Stimulated activated CD8-positive, alpha-beta memory T cell treated with anti-CD3 and anti-CD28 coated beads, Interleukin-7, amount 100 ng/mL, for 1 hour (primary cell): Measurements from ENCODE around the gene CPM.

Experiments
- DNase-seq, 2 donors: peaks; one replicate each; pipeline ENCODE4 v3.0.0-alpha.2; 2020; ENCODE audit warnings: low read depth in 2 of 2

CPM gene

GRCh38 chr12:68904351-68904962, 28.5 kb downstream of the CPM start:
- no peak for DNase-seq

DNA sequence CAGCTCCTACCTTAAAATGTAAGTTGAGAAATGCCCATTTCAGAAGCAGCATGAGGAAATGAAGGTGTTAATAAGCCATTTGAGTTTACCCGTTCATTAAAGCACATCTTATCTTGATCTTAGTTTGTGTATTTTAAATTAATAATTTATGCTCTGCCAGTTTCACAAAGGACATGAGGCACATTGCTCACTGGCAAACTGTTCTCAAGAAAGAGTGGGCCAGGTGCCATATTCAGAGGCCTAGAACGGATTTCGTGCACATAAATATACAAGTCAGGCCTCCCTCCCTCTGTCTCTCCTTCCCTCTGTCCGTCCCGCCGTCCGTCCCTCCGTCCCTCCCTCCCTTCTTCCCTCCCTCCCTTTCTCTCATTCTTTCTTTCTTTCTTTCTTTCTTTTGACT, 29.5 kb downstream of the CPM start:
- DNase-seq, result no peak

GRCh38 chr12:68901551-68901950, 31.4 kb downstream of the CPM start:
- no peak for DNase-seq

GRCh38 chr12:68901145-68901544, 31.8 kb downstream of the CPM start:
- no peak for DNase-seq

DNA sequence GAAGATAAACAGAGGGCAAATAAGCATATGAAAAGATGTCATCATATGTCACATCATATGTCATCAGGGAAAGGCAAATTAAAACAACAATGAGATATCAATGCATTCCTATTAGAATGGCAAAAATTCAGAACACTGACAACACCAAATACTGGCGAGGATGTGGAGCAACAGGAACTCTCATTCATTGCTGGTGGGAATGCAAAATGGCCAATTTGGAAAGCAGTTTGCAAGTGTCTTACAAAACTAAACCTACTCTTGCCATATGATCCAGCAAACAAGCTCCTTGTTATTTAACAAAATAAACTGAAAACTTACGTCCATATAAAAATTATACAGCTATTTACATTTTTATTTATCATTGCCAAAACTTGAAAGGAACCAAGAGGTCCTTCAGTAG, 32.7 kb downstream of the CPM start:
- no peak for DNase-seq

DNA sequence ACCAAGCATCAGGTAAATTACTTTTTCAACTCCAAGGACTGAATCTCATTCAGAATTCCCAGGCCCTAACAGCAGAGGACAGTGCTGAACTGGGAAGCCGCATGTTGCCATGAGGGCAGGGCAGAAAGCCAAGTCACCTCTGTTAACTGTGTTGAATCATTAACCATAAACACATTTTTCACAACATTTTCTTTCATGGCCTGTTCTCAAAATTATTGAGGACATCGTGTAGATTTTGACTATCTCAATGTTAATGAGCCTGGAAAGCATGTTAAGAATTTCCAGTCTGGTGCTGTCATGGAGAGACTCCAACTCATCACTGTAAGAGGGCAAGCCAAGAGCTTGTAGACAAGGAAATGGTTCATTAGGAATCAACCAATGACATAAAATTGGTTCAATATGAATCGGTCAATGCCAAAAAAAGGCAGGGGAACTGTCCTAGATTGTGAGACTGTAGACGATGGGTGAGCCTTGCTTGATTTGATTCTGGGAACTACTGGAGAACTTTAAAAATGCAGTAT, 33.7 kb downstream of the CPM start:
- DNase-seq, result no peak

DNA sequence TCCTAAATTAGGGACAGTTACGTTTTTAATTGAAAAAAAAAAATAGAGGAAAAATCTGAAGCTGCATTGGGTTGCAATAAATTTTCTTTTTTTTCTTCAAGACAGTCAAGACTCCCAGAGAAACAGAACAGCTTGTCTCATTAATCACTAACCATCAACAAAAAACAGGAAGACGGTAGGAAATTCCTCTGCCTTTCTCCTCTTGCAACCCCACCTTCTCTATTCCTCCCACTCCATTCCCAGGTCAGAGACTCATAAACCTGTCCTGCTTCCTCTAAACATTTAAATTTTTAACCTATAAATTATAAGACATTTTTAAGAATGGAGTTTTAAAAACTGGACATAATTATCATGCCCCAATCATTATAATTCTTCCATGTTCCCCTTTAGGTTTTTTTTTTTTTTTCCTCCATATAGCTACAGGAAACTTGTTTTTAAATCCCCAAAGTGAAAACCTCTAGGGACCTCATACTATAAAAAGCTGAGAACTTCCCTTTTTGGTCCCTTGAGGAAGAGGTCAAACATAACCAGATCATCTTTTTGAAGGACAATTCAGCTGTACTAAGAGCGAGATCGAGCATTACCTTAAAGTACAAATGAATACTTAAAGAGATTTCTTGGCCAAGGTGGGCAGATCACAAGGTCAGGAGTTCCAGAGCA, 36.0 kb downstream of the CPM start:
- DNase-seq, result no peak

- no peak for DNase-seq
These were observed 38.6 kb downstream of the CPM start for GRCh38 chr12:68894276-68894855.

DNA sequence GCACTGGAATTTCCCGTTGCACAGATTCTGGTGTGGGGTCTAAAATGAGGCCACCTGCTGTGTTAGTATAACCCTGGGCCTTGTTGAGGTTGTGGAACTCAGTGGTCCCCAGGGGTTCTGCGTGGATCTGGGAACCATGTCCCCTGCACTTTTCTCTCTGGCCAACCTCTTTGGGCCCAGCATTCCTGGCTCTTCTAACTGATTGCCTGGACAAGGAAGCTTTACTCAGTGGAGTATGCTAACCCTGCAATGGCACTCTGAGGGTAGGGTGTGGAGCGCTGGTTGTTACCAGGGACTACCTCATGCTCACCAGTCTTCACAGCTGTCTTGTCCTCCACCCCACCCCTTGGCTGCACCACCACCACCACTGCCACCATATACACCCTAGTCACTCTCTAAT, 39.2 kb downstream of the CPM start:
- DNase-seq, result no peak

DNA sequence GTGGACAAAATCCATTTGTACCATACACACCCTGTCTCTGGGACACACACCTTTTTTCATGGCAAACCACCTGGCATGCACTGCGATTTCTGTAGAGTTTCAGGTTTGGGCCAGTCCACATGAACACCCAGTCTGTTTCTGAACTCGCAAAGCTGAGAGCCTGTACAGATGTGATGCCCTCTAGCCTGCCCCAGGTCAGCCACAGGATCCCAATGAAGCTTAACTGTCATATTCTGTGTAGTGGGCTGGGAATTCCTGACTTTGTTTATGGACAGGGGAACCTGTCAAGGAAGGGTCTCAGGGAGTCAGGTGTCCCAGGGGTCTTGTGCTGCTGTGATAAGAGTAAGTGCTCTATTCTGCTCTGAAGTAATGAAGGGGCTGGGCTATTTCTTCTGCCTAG, 39.8 kb downstream of the CPM start:
- no peak for DNase-seq

- no peak for DNase-seq
These were observed 41.8 kb downstream of the CPM start for GRCh38 chr12:68891141-68891540.

DNA sequence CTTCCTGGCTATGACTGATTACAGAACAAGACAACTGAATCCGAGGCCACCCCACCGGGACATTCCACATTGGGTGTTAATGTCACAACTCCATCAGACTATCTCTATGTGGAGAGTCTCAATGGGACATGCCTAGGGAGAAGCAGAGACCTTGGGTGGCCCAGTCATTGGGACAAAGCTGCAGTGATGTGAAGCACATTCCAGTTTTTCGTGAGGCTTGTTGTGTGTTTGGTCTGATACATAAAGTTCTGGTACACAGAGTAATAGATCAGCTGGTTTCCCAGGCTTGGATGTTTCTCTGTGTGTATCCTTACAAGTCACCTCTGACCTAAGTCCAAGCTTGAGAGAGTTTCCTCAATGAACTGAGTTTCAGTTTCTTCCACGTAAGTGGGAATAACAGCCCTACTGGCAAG, 42.3 kb downstream of the CPM start:
- no peak for DNase-seq

DNA sequence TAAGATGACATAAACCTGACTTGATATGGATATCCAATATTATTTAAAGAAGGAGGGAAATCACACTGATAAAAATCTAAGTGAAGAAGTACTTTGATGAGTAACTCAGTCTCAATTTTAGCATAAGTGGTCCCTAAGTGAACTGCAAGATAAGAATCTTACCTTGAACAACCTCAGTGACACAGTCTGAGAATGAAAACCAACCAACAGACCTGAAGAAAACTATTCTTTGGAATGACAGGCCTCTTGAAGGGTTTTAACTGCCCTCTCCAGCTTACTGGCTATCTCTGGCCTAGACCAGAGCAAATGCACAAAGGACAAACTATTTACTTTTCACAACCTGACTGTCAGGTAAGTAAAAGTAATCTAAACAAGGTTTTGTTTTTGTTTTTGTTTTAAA, 44.7 kb downstream of the CPM start:
- no peak for DNase-seq

DNA sequence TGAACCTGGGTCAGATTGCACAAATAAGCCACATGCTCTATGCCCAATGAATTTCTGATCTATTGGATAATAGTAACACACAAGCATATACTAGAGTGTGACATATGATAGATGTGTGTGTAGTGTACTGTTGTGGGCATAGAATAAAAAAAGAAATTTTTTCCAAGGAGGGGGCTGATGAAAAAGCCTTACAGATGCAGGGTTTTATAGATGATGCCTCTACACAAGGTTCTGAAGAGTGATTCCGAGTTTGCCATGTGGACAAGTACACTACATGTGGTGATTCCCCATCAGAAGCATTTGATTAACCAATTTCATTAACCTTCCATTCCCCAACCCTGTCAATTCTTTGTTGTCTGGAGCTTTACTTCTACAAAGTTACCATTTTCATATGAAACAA, 45.3 kb downstream of the CPM start:
- DNase-seq, result no peak

- DNase-seq, result no peak
These were observed 46.1 kb downstream of the CPM start for GRCh38 chr12:68886636-68887572.

DNA sequence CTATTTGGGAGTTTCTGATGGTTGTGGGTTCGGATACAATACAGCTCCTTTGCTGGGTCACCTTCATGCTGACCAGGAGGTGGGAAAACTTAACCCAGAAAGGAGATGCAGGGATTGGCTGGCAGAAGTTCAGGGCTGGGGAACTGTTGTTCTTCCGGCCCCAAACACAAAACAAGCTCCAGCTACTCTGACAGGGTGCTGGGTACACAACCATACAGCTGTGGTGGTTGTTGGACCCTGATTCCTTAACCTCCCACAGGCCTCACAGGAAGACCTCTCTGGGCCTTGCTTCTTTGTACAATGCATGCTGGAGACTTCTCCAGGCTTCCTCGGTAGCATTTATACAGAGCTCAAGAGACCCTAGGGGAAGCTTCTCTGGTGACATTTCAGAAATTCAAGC, 47.6 kb downstream of the CPM start:
- DNase-seq, result no peak

DNA sequence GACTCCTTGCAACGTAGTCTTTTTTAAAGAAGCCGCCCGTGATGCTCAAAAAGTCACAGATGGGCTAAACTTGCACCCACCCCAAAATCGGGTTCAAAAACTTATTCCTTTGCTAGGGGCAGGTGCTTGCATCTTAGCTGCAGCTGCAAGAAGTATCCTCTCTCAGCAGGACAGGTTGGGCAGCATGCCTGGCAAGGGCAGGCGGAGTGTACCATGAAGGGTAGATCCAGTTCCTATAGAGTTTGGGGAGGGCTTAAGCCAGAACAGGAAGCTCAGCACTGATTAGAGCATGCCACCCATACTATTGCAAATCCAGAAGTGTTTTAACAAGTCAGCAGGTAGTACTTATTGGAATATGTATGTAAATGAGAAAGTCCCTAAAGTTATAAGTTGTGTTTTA, 48.7 kb downstream of the CPM start:
- DNase-seq, result no peak

- no peak for DNase-seq
These were observed 49.8 kb downstream of the CPM start for GRCh38 chr12:68883151-68883550.

DNA sequence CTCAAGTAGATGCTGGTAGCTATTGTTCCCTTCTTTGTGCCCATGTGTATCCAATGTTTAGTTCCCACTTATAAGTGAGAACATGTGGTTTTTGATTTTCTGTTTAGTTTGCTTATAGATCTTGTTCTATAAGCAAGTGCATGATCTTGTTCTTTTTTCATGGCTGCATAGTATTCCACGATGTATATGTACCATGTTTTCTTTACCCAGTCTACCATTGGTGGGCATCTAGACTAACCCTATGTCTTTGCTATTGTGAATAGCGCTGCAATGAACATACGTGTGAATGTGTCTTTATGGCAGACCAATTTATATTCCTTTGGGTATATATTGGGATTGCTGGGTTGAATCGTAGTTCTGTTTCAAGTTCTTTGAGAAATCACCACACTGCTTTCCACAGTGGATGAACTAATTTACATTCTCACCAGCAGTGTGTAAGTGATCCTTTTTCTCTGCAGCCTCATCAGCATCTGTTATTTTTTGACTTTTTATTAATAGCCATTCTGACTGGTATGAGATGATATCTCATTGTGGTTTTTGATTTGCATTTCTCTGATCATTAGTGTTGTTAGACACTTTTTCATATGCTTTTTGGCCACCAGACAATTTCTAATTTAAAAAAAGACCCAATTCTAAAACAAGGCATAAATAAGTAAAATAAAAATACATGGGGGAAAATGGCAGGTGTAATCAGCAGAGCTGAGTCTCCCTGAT, 50.6 kb downstream of the CPM start:
- DNase-seq, result no peak

DNA sequence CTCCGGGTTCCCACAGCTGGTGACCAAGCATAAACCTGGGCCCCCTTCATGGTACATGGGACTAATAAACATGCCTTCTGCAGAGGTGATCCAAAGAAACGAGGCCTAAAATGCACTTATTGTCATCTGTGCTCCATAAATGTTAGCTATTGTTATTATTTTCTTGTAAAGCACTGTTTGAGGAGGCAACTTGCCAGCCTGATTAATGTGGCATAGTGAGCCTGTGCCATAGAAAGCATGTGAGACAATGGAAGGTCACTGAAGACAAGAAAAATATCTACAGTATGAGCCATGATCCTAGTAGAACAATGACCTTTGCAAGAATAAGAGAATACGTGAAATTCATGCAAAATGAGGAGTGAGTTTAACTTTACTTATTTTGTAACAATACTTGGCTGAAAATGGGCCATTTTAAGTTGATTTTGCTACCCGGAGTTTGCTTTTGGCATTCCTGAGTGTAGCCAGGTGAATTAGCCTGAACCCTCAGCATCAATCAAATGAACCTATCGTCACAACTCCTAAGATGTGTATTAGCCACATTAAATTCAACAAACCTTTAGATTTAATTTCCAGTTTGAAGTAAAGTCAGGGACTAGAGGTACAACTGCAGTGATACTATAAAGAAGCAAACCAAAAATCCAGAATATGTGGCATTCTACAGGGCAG, 52.2 kb downstream of the CPM start:
- no peak for DNase-seq

DNA sequence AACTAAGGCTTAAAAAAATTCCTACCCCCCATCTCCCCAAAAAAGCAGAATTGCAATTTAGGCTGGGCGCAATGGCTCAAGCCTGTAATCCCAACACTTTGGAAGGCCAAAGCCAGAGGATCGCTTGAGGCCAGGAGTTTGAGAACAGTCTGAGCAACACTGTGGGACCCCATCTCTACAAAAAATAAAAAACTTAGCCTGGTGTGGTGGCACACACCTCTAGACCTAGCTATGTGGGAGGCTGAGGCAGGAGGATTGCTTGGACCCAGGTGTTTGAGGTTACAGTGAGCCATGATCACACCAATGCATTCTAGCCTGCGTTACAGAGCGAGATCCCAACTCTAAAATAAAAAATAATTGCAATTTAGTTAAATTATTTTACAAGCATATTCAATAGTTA, 54.1 kb downstream of the CPM start:
- no peak for DNase-seq
